GM13977 (cell line): ENCODE data around the gene CDHR3.

Experiments
- DNase-seq: peaks from one replicate; pipeline ENCODE4 v3.0.0; 2012; ENCODE audit warnings: low spot score
- in situ Hi-C: fragments of 300-500 bp; cut with MboI; formaldehyde crosslinking; loops from one replicate; pipeline ENCODE4 v1.12.0; 2022; ENCODE audit warnings: low sequenced_read_pairs, low pct_unique_long_range_greater_than_20kb, mixed read lengths, inconsistent platforms; ENCODE audit not compliant: unreplicated experiment
- TF ChIP-seq, protein P1 (sequence below): IDR thresholded peaks from 2 replicates; pipeline ENCODE4 v1.5.1; 2012; ENCODE audit warnings: mild to moderate bottlenecking, control low read depth; ENCODE audit not compliant: insufficient read depth; ENCODE audit errors: extremely low read depth, missing control alignments

CDHR3 gene

DNA sequence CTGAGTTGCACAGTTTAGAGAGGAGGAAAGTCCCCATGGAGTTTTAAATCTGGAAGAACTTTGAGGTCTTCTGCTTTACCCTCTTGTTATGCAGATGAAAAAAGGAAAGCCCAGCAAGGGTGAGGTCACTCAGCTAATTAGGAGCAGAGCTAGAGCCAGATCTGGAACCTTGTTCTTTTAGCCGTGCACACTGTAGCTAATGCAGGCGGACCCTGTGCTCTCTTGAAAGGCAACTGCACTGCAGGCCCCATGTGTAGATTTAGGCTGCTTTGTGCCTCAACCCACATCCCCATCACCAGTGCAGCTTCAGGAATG is 85.6 kb downstream of the CDHR3 start:
- in situ Hi-C loops = no loop called here
- DNase-seq = no peak
- TF ChIP-seq, protein P1, sequence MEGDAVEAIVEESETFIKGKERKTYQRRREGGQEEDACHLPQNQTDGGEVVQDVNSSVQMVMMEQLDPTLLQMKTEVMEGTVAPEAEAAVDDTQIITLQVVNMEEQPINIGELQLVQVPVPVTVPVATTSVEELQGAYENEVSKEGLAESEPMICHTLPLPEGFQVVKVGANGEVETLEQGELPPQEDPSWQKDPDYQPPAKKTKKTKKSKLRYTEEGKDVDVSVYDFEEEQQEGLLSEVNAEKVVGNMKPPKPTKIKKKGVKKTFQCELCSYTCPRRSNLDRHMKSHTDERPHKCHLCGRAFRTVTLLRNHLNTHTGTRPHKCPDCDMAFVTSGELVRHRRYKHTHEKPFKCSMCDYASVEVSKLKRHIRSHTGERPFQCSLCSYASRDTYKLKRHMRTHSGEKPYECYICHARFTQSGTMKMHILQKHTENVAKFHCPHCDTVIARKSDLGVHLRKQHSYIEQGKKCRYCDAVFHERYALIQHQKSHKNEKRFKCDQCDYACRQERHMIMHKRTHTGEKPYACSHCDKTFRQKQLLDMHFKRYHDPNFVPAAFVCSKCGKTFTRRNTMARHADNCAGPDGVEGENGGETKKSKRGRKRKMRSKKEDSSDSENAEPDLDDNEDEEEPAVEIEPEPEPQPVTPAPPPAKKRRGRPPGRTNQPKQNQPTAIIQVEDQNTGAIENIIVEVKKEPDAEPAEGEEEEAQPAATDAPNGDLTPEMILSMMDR = no peak

DNA sequence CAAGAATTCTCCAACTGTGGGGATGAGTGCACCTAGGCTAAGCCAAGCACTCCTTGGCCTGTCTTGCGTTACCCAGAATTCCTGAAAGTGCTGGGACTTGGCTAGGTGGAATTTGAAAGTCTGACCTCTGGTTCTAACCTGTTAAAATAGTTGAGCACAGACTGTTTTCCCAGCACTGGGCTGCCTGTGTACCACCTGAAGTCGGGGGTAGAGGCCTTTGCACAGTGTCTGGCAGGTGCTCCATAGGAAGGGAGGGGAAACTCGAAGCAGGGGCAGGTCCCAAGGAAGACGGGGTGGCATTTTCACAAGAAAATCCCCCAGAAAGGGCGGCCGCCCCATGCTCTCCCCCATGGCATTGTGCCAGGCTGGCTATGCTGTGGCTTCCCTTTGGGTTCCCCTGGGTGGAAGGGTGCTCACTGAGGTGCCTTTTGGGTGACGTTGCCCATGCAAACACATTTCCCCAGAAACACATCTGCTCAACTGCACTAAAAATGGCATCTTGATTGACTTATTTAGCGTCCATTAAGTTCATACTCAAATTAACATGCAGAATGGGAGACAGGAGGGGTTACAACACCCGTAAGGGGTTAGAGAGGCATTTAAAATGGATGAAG is 86.2 kb downstream of the CDHR3 start:
- DNase-seq = no peak
- TF ChIP-seq, protein P1 = no peak
- in situ Hi-C loops = no loop called here

DNA sequence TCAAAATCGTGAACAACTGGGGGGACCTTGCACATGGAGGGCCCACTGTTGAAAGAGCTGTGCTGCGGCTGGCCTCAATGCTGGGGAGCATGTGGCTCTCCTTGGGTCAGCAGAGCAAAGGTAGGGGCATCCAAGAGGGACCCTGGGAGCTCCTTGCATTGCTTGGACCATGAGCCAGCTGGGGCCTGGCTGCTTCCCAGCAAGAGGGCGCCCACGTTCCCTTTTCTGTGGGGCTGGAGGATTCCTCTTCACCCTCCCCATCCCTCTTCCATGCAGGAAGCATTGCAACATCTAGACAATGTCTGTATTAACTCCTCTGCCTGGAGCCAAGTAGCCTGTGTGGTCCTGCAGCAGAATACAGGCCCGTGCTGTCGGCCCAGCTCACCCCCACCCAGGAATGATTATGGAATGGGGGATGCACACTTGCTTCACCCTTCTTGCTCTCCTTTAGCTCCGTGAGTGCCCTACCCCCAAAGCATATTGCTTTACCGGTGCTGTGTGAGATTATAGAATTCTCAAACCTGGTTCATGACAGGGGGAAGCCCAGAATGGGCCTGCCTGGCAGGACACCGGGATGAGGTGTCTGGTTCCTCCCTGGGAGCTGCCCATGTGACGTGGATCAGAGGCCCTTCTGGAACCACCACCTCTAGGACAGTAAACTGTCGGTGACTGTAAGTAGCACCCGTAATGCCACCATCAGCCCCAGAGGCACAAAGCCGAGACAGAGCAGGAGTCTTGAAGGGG is 87.1 kb downstream of the CDHR3 start:
- TF ChIP-seq, protein P1 = no peak
- no peak for DNase-seq
- in situ Hi-C loops = loop anchor here (25.0 kb wide), 1 partner anchor 412 kb away; no protein-coding TSS in a partner anchor

DNA sequence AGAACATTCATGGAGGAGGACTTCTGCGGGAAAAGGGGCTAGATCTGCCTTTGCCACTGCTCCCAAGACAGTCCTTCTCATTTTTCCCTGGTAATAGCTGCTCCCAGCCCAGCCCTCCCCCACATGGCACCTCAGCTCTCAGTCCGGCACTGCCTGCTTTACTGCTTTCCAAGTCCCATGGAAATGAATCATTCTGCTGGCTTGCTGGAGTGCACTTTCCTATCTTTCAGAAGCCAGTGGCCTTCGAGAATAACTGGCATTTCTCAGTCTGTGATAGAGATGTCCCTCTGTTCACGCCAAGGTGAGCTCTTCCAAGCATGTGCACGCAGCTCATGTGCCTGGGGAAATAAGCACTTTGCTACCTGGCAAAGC is 87.7 kb downstream of the CDHR3 start:
- DNase-seq = no peak
- in situ Hi-C loops = loop anchor here (25.0 kb wide), 1 partner anchor 412 kb away; no protein-coding TSS in a partner anchor
- TF ChIP-seq, protein P1 = no peak

DNA sequence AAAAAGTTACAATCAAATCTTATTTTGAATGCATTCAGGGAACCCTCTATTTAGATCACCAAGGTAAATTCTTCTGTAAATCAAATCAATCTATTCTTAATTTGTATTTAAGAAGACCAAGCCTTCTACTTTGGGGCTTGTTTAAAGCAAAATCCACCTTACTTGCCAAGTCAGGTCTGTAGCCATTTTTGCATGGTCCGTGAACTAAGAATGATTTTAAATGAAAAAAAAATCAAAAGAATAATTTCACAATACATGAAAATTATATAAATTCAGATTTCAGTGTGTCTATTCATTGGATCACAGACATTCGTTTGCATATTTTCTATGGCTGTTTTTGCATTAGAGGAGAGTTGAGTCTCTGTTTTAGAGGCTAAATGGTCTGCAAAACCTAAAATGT is 89.6 kb downstream of the CDHR3 start:
- in situ Hi-C loops = loop anchor here (25.0 kb wide), 1 partner anchor 410 kb away; no protein-coding TSS in a partner anchor
- DNase-seq = no peak
- TF ChIP-seq, protein P1 = no peak

DNA sequence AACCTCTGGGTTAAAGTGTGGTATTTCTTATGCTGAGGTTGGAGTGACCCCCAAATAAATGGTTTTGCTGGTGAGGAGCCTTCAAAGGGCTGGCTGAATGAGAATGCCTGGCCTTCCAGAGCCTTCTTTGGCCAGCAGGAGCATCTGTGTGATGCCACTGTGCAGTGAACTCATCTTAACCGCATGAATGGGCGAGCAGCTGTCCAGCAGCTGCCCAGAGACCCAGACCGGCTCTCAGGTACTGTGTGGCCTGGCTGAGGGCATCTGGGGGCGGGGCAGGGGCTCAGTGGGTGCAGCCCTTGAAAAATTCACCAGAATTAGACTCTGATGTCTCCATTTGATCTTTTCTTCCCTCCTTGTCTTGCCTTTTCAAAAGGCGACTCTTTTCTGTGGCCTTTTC is 90.0 kb downstream of the CDHR3 start:
- DNase-seq = no peak
- in situ Hi-C loops = loop anchor here (25.0 kb wide), 1 partner anchor 409 kb away; no protein-coding TSS in a partner anchor
- TF ChIP-seq, protein P1 = no peak
